ENCODE results near the gene DLGAP4. TPM values are rescaled to one million over a fixed set of nuclear protein-coding genes. Genes with fewer than 3 reads are reported as not detected.

The DLGAP4 gene
- total and polyA plus RNA-seq, 2 of the 8 experiments (the other 6 are each of a cell fraction or from before 2014, with no cell fraction given): 41.2 to 57.2 TPM

DNA sequence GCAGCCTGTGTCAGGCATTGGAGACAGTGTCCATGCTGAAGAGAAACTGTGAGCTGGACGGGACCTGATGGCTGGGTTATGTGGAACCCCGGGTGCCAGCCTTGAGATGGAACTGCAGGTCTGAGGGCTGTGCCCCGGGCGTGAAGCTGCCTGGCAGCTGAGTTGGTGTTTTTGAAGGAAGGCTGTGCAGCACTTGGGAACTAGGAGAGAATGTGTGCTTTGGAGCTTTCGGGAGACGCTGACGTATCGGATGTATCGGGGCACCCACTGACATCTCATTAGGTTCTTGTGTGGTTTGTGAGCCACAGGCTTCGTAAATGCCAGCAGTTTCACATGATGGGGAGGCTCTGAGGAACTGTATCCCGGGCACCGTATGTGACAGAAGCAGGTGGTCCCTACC lies 2.2 kb downstream of the DLGAP4 start (continued):
- TF ChIP-seq HDAC2 (IDR thresholded peaks at IDR 0.05; ENCODE audit: borderline replicate concordance in 1 of 2, low read depth in 2 of 2, low read length in 2 of 2): no peak
- TF ChIP-seq JUND (IDR thresholded peaks at IDR 0.05; ENCODE audit: low read length): no peak
- no peak for TF ChIP-seq SP2 (IDR thresholded peaks at IDR 0.05; ENCODE audit: low read length)
- no peak for TF ChIP-seq CHD1 (IDR thresholded peaks at IDR 0.05; ENCODE audit: low read depth, low read length)

Measured in H1 (cell line).